ENCODE measurements around the gene SASH1. TPM values are rescaled to one million over a fixed set of nuclear protein-coding genes. Genes with fewer than 3 reads are reported as not detected.
"Not testable (repeated sequence)": the region's sequence is repeated elsewhere in the genome, so short reads cannot be mapped to it uniquely, and the experiment has no call there.

Gene SASH1
- total RNA-seq, 1 experiment from 2014 or later, result 42.0 TPM

DNA sequence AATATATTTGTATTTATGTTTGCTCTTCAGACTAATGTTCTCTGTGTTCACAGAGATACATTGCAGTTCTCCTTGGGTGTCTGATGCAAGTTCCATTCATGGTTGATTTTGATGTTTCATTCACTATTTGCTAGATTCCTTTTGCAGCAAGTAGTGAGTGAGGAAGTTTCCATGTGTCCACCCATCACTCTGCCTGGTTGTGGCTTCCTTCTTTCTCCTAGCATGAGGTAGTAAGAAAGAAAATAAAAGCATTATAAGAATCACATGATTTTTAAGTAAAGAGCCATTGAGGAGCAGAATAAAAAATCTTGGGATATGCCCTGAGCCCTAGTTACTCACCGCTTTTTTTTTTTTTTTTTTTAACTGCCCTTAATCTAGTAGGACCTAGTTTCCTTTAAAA, 8.7 kb downstream of the SASH1 start:
- intact Hi-C loops (cut with micrococcal nuclease; ENCODE audit: unreplicated experiment), result no loop called here
- H3K4me1 Mint-ChIP-seq (ENCODE audit: low read depth, unreplicated experiment), result peaks cover 20% of the 10 kb centered on the region
- POLR2A ChIA-PET, result no interaction called here

GRCh38 chr6:148352421-148352820, 9.8 kb downstream of the SASH1 start:
- H3K9me3 Mint-ChIP-seq (ENCODE audit: unreplicated experiment); H3K27me3 Mint-ChIP-seq (ENCODE audit: insufficient read depth, unreplicated experiment); CTCF ChIA-PET; H3K27ac Mint-ChIP-seq (ENCODE audit: unreplicated experiment); H3K9me3 ChIP-seq; DNase-seq; BruUV-seq (replicated peaks); H3K36me3 ChIP-seq (ENCODE audit: control insufficient read depth, insufficient read depth, low read length); POLR2A ChIA-PET; H3K27me3 ChIP-seq (replicated peaks; ENCODE audit: control insufficient read depth, insufficient read depth, low read length); H3K4me3 ChIP-seq (ENCODE audit: low read depth, low read length); intact Hi-C loops (cut with micrococcal nuclease; ENCODE audit: unreplicated experiment); H3K4me3 Mint-ChIP-seq (ENCODE audit: unreplicated experiment); H3K4me1 ChIP-seq: not testable (repeated sequence)
- H3K36me3 Mint-ChIP-seq (ENCODE audit: insufficient read depth, unreplicated experiment), result peaks cover 18% of the 10 kb centered on the region
- H3K4me1 Mint-ChIP-seq (ENCODE audit: low read depth, unreplicated experiment), result peaks cover 13% of the 10 kb centered on the region

More for the DNA sequence above, 8.7 kb downstream of the SASH1 start:
- Mint-ChIP-seq H3K27me3 (ENCODE audit: insufficient read depth, unreplicated experiment) (no peaks in the 10 kb centered on the region), H3K27ac (ENCODE audit: unreplicated experiment) (no peak overlapping the region), H3K36me3 (ENCODE audit: insufficient read depth, unreplicated experiment) (peaks cover 18% of the 10 kb centered on the region), H3K9me3 (ENCODE audit: unreplicated experiment) (no peaks in the 10 kb centered on the region), H3K4me3 (ENCODE audit: unreplicated experiment) (no peak overlapping the region)
- Histone ChIP-seq H3K4me1 (0 out of 2 replicates have a peak, but pooled peaks cover 5% of the 10 kb centered on the region), H3K36me3 (ENCODE audit: control insufficient read depth, insufficient read depth, low read length) (no peaks in the 10 kb centered on the region), H3K4me3 (ENCODE audit: low read depth, low read length) (no peak overlapping the region), H3K9me3 (no peaks in the 10 kb centered on the region), H3K27me3 (replicated peaks; ENCODE audit: control insufficient read depth, insufficient read depth, low read length) (no peaks in the 10 kb centered on the region)
- TF ChIP-seq, protein P1, sequence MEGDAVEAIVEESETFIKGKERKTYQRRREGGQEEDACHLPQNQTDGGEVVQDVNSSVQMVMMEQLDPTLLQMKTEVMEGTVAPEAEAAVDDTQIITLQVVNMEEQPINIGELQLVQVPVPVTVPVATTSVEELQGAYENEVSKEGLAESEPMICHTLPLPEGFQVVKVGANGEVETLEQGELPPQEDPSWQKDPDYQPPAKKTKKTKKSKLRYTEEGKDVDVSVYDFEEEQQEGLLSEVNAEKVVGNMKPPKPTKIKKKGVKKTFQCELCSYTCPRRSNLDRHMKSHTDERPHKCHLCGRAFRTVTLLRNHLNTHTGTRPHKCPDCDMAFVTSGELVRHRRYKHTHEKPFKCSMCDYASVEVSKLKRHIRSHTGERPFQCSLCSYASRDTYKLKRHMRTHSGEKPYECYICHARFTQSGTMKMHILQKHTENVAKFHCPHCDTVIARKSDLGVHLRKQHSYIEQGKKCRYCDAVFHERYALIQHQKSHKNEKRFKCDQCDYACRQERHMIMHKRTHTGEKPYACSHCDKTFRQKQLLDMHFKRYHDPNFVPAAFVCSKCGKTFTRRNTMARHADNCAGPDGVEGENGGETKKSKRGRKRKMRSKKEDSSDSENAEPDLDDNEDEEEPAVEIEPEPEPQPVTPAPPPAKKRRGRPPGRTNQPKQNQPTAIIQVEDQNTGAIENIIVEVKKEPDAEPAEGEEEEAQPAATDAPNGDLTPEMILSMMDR (IDR thresholded peaks at IDR 0.05; ENCODE audit: insufficient read depth in 1 of 2, low read depth in 1 of 2, low read length in 1 of 2, severe bottlenecking in 1 of 2, unreplicated experiment in 1 of 2), result no peak
- BruUV-seq (replicated peaks), result no TSS peak
- no peak for DNase-seq
- CTCF ChIA-PET, result no interaction called here

DNA sequence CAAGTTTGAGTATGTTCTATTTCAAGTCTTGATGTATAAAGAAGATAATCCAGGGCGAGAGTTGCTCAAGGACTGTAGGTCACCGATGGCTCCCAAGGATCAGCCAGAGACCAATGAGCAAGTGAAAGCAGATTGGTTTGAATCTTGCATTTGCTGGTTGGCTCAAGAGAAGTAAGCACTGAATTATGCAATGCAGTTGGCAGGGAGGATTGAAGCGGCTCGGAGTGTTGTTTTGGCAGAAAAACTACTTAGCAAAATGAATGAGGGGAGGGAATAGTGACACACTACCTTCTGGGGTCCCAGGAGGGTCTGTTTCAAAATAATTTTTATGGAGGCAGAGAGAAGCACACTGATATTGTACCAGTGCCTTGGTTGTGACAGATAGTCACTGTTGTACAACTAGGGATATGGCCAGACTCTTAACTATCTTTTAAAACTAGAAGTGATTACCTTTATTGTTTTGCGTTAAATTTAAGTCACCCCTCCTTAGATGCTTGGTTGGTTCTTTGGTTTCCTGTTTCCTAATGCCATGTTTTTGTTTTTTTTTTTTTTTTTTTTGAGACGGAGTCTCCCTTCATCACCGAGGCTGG, 15.7 kb downstream of the SASH1 start:
- DNase-seq, result no peak
- Histone ChIP-seq H3K27me3 (replicated peaks; ENCODE audit: control insufficient read depth, insufficient read depth, low read length) (no peaks in the 10 kb centered on the region), H3K4me1 (peaks cover 5% of the 10 kb centered on the region; the same call in 1 of the 2 replicates), H3K9me3 (no peaks in the 10 kb centered on the region), H3K36me3 (ENCODE audit: control insufficient read depth, insufficient read depth, low read length) (no peaks in the 10 kb centered on the region), H3K4me3 (ENCODE audit: low read depth, low read length) (no peak overlapping the region)
- no TSS peak for BruUV-seq (replicated peaks)
- ChIA-PET CTCF (no interaction called here), POLR2A (no interaction called here)
- TF ChIP-seq, protein P1 (IDR thresholded peaks at IDR 0.05; ENCODE audit: insufficient read depth in 1 of 2, low read depth in 1 of 2, low read length in 1 of 2, severe bottlenecking in 1 of 2, unreplicated experiment in 1 of 2), result no peak
- intact Hi-C loops (cut with micrococcal nuclease; ENCODE audit: unreplicated experiment), result no loop called here
- Mint-ChIP-seq H3K4me3 (ENCODE audit: unreplicated experiment) (no peak overlapping the region), H3K36me3 (ENCODE audit: insufficient read depth, unreplicated experiment) (peaks cover 31% of the 10 kb centered on the region), H3K27me3 (ENCODE audit: insufficient read depth, unreplicated experiment) (no peaks in the 10 kb centered on the region), H3K9me3 (ENCODE audit: unreplicated experiment) (no peaks in the 10 kb centered on the region), H3K4me1 (ENCODE audit: low read depth, unreplicated experiment) (no peaks in the 10 kb centered on the region), H3K27ac (ENCODE audit: unreplicated experiment) (no peak overlapping the region)

DNA sequence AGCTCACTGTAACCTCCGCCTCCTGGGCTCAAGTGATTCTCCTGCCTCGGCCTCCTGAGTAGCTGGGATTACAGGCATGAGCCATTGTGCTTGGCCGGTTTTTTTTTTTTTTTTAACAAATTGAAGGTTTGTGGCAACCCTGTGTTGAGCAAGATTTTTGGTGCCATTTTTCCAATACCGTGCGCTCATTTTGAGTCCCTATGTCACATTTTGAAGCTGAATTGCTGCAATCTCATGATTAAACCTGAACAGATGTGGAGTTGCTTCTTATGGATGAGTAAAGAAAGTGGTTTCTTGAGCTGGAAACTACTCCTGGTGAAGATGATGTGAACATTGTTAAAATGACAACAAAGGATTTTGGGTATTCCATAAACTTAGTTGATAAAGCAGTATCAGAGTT, 16.6 kb downstream of the SASH1 start:
- ChIA-PET POLR2A (no interaction called here), CTCF (no interaction called here)
- no peak overlapping the region for H3K27ac Mint-ChIP-seq (ENCODE audit: unreplicated experiment)
- no peaks in the 10 kb centered on the region for H3K9me3 Mint-ChIP-seq (ENCODE audit: unreplicated experiment)
- no peak for DNase-seq
- no peak overlapping the region for H3K4me3 Mint-ChIP-seq (ENCODE audit: unreplicated experiment)
- Histone ChIP-seq H3K9me3 (no peaks in the 10 kb centered on the region), H3K4me1 (peaks cover 5% of the 10 kb centered on the region; the same call in 1 of the 2 replicates), H3K27me3 (replicated peaks; ENCODE audit: control insufficient read depth, insufficient read depth, low read length) (no peaks in the 10 kb centered on the region), H3K36me3 (ENCODE audit: control insufficient read depth, insufficient read depth, low read length) (no peaks in the 10 kb centered on the region), H3K4me3 (ENCODE audit: low read depth, low read length) (no peak overlapping the region)
- TF ChIP-seq, protein P1 (IDR thresholded peaks at IDR 0.05; ENCODE audit: insufficient read depth in 1 of 2, low read depth in 1 of 2, low read length in 1 of 2, severe bottlenecking in 1 of 2, unreplicated experiment in 1 of 2), result no peak
- H3K4me1 Mint-ChIP-seq (ENCODE audit: low read depth, unreplicated experiment), result no peaks in the 10 kb centered on the region
- peaks cover 25% of the 10 kb centered on the region for H3K36me3 Mint-ChIP-seq (ENCODE audit: insufficient read depth, unreplicated experiment)
- no TSS peak for BruUV-seq (replicated peaks)
- intact Hi-C loops (cut with micrococcal nuclease; ENCODE audit: unreplicated experiment), result no loop called here
- no peaks in the 10 kb centered on the region for H3K27me3 Mint-ChIP-seq (ENCODE audit: insufficient read depth, unreplicated experiment)
